H1 (cell line): ENCODE measurements around the gene CLMP. TPM values are rescaled to one million over a fixed set of nuclear protein-coding genes. Genes with fewer than 3 reads are reported as not detected.

Experiments used
- CTCF ChIA-PET: fragments of 300-600 bp; sonication (Branson Sonifier 250); formaldehyde crosslinking; loops from one replicate; lab custom pipeline; 2021; ENCODE audit not compliant: partially characterized antibody; lab: Charles Lee
- POLR2A ChIA-PET: fragments of 300-600 bp; sonication (Branson Sonifier 250); formaldehyde crosslinking; loops from one replicate; lab custom pipeline; 2021; ENCODE audit warnings: inconsistent platforms; ENCODE audit not compliant: partially characterized antibody; lab: Charles Lee
- DNase-seq, 2 experiments: peaks; one replicate each; pipeline versions ENCODE4 v3.0.0 to v3.0.0-alpha.2; 2010 to 2022; ENCODE audit warnings: low spot score in 2 of 2, low read depth in 1 of 2, mixed read lengths in 1 of 2
- FAIRE-seq: peaks from 2 replicates; lab custom pipeline; 2011; peaks lifted over from hg19 to GRCh38; lab: Jason Lieb, UNC
- H2AFZ ChIP-seq: 2 replicates; pipeline ENCODE4 v1.8.1; 2012; ENCODE audit warnings: low read length, inconsistent platforms
- H2AK5ac ChIP-seq: 2 replicates; pipeline ENCODE4 v1.6.1; 2013; ENCODE audit warnings: low read depth, low read length
- H2BK120ac ChIP-seq: replicated peaks from 2 replicates; pipeline ENCODE3; 2013; ENCODE audit warnings: low read depth, low read length, inconsistent platforms
- H2BK12ac ChIP-seq: 2 replicates; pipeline ENCODE4 v1.6.1; 2013; ENCODE audit warnings: low read depth, low read length
- H2BK15ac ChIP-seq: 2 replicates; pipeline ENCODE4 v1.6.1; 2013; ENCODE audit warnings: low read length
- H2BK20ac ChIP-seq: 2 replicates; pipeline ENCODE4 v1.6.1; 2013; ENCODE audit warnings: low read length
- H2BK5ac ChIP-seq: 2 replicates; pipeline ENCODE4 v1.6.1; 2013; ENCODE audit warnings: low read depth, low read length
- H3K14ac ChIP-seq: 2 replicates; pipeline ENCODE4 v1.6.1; 2013; ENCODE audit warnings: inconsistent platforms; ENCODE audit not compliant: insufficient read length
- H3K18ac ChIP-seq: 2 replicates; pipeline ENCODE4 v1.6.1; 2013; ENCODE audit warnings: low read length; ENCODE audit errors: extremely low read depth
- H3K23ac ChIP-seq: 2 replicates; pipeline ENCODE4 v1.6.1; 2013; ENCODE audit warnings: inconsistent platforms; ENCODE audit not compliant: insufficient read length
- H3K23me2 ChIP-seq: 2 replicates; pipeline ENCODE4 v1.6.1; 2013; ENCODE audit warnings: low read depth, low read length
- H3K27ac ChIP-seq: 2 replicates; pipeline ENCODE4 v1.6.1; 2011; ENCODE audit warnings: low read depth, low read length, inconsistent platforms
- H3K27me3 ChIP-seq, 4 experiments: replicated peaks in 1 of 4; 1 replicate in 1 of 4; 2 replicates in 3 of 4; pipeline versions ENCODE4 v1.6.1 to v1.8.1; 2011 to 2013; ENCODE audit warnings: low read length in 3 of 4, mild to moderate bottlenecking in 3 of 4, inconsistent platforms in 2 of 4, mixed read lengths in 2 of 4, moderate library complexity in 1 of 4; ENCODE audit not compliant: control insufficient read depth in 3 of 4, insufficient read depth in 3 of 4; ENCODE audit errors: extremely low read depth in 1 of 4
- H3K36me3 ChIP-seq, 4 experiments: 2 replicates each; pipeline versions ENCODE4 v1.6.1 to v1.8.1; 2011 to 2013; ENCODE audit warnings: mild to moderate bottlenecking in 4 of 4, low read length in 3 of 4, moderate library complexity in 2 of 4, control low read depth in 1 of 4, inconsistent platforms in 1 of 4; ENCODE audit not compliant: insufficient read depth in 4 of 4, control insufficient read depth in 2 of 4
- H3K4ac ChIP-seq: replicated peaks from 2 replicates; pipeline ENCODE3; 2013; ENCODE audit warnings: low read length, low read depth, mixed read lengths, inconsistent platforms; ENCODE audit not compliant: insufficient read length
- H3K4me1 ChIP-seq, 4 experiments: replicated peaks in 1 of 4; 1 replicate in 1 of 4; 2 replicates in 3 of 4; pipeline versions ENCODE4 v1.6.1 to v1.8.1; 2011 to 2013; ENCODE audit warnings: low read length in 3 of 4, inconsistent platforms in 2 of 4, mixed read lengths in 1 of 4; ENCODE audit not compliant: insufficient read depth in 4 of 4, control insufficient read depth in 3 of 4
- H3K4me2 ChIP-seq, 2 experiments: 2 replicates each; pipeline versions ENCODE4 v1.6.1 to v1.8.1; 2011 to 2013; ENCODE audit warnings: low read depth in 2 of 2, low read length in 2 of 2, control low read depth in 1 of 2, inconsistent platforms in 1 of 2, mild to moderate bottlenecking in 1 of 2; ENCODE audit not compliant: insufficient read depth in 1 of 2
- H3K4me3 ChIP-seq, 4 experiments: fragments of 200-600, 300-600 bp in 1 of 4; sonication (generic), shearing (Covaris generic), sonication (Bioruptor Twin) in 1 of 4; 2 replicates each; pipeline versions ENCODE4 v1.5.1 to v1.8.1; 2011 to 2016; ENCODE audit warnings: low read length in 4 of 4, low read depth in 3 of 4, control low read depth in 2 of 4, inconsistent platforms in 2 of 4, mild to moderate bottlenecking in 2 of 4, mixed read lengths in 1 of 4, moderate library complexity in 1 of 4; ENCODE audit not compliant: insufficient read depth in 2 of 4; ENCODE audit errors: extremely low read depth in 1 of 4
- H3K56ac ChIP-seq: replicated peaks from 2 replicates; pipeline ENCODE3; 2013; ENCODE audit warnings: low read depth, mild to moderate bottlenecking, mixed read lengths, low read length, inconsistent platforms; ENCODE audit not compliant: insufficient read length
- H3K79me1 ChIP-seq: 2 replicates; pipeline ENCODE4 v1.6.1; 2013; ENCODE audit warnings: low read depth, low read length, control low read depth
- H3K79me2 ChIP-seq, 2 experiments: 2 replicates each; pipeline versions ENCODE4 v1.6.1 to v1.8.1; 2012 to 2013; ENCODE audit warnings: low read length in 2 of 2, mild to moderate bottlenecking in 2 of 2, inconsistent platforms in 1 of 2; ENCODE audit not compliant: insufficient read depth in 2 of 2, control insufficient read depth in 1 of 2
- H3K9ac ChIP-seq, 4 experiments: replicated peaks in 1 of 4; 1 replicate in 1 of 4; 2 replicates in 3 of 4; pipeline versions ENCODE4 v1.6.1 to v1.8.1; 2011 to 2013; ENCODE audit warnings: low read depth in 3 of 4, low read length in 3 of 4, control low read depth in 2 of 4, mild to moderate bottlenecking in 2 of 4, moderate library complexity in 2 of 4, inconsistent platforms in 1 of 4; ENCODE audit errors: extremely low read depth in 1 of 4
- H3K9me3 ChIP-seq, 2 experiments: 2 replicates each; pipeline versions ENCODE4 v1.6.1 to v1.8.1; 2012 to 2013; ENCODE audit warnings: mild to moderate bottlenecking in 2 of 2, moderate library complexity in 2 of 2, control low read depth in 1 of 2, inconsistent platforms in 1 of 2, low read depth in 1 of 2, low read length in 1 of 2, mixed read lengths in 1 of 2; ENCODE audit not compliant: insufficient read depth in 2 of 2
- H4K20me1 ChIP-seq, 2 experiments: replicated peaks in 1 of 2; 2 replicates each; pipeline versions ENCODE3 to v1.8.1; 2011 to 2013; ENCODE audit warnings: inconsistent platforms in 2 of 2, low read length in 2 of 2, mild to moderate bottlenecking in 1 of 2; ENCODE audit not compliant: insufficient read depth in 2 of 2, control insufficient read depth in 1 of 2
- H4K5ac ChIP-seq: 2 replicates; pipeline ENCODE4 v1.6.1; 2013; ENCODE audit warnings: low read length, low read depth, mixed read lengths, inconsistent platforms; ENCODE audit not compliant: insufficient read length
- H4K8ac ChIP-seq: 2 replicates; pipeline ENCODE4 v1.8.0; 2013; ENCODE audit warnings: mild to moderate bottlenecking, moderate library complexity, low read length, inconsistent platforms; ENCODE audit not compliant: insufficient read depth; ENCODE audit errors: extremely low read depth
- H4K91ac ChIP-seq: replicated peaks from 2 replicates; pipeline ENCODE3; 2013; ENCODE audit warnings: low read length, mixed read lengths, inconsistent platforms; ENCODE audit not compliant: insufficient read length
- CBX8 ChIP-seq: fragments of 300-800, 300-1000 bp; sonication (generic); IDR thresholded peaks from 2 replicates; pipeline ENCODE4 v1.7.1; 2016; ENCODE audit warnings: low read depth, low read length, borderline replicate concordance
- CHD1 ChIP-seq: IDR thresholded peaks from 2 replicates; pipeline ENCODE4 v1.6.1; 2012; ENCODE audit warnings: low read depth, low read length, improper control_type of control experiment
- CHD2 ChIP-seq: IDR thresholded peaks from 2 replicates; pipeline ENCODE4 v1.6.1; 2012; ENCODE audit warnings: low read length, improper control_type of control experiment
- CREB1 ChIP-seq: IDR thresholded peaks from 2 replicates; pipeline ENCODE4 v1.6.1; 2012; ENCODE audit warnings: inconsistent platforms
- NANOG ChIP-seq: IDR thresholded peaks from 2 replicates; pipeline ENCODE4 v1.6.1; 2011; ENCODE audit warnings: low read length, low read depth, mild to moderate bottlenecking, inconsistent platforms; ENCODE audit not compliant: insufficient read depth, poor library complexity, severe bottlenecking
- PHF8 ChIP-seq: fragments of 200-600 bp; sonication (generic); conservative IDR thresholded peaks from 2 replicates; pipeline ENCODE4 v1.7.1; 2012; ENCODE audit warnings: low read depth, mild to moderate bottlenecking, inconsistent platforms, low read length, moderate library complexity
- RAD21 ChIP-seq, 2 experiments: IDR thresholded peaks in 1 of 2; conservative IDR thresholded peaks in 1 of 2; 2 replicates each; pipeline ENCODE4 v1.6.1; 2011; ENCODE audit warnings: low read depth in 2 of 2, low read length in 2 of 2, improper control_type of control experiment in 1 of 2, inconsistent platforms in 1 of 2, mild to moderate bottlenecking in 1 of 2, moderate library complexity in 1 of 2
- RFX5 ChIP-seq: IDR thresholded peaks from 2 replicates; pipeline ENCODE4 v1.6.1; 2011; ENCODE audit warnings: low read depth, low read length, improper control_type of control experiment, borderline replicate concordance
- SIN3A ChIP-seq, 2 experiments: IDR thresholded peaks in 1 of 2; conservative IDR thresholded peaks in 1 of 2; 2 replicates each; pipeline ENCODE4 v1.6.1; 2011 to 2012; ENCODE audit warnings: low read length in 2 of 2, improper control_type of control experiment in 1 of 2, low read depth in 1 of 2, mild to moderate bottlenecking in 1 of 2
- SIRT6 ChIP-seq: IDR thresholded peaks from one replicate; pipeline ENCODE4 v1.7.1; 2012; ENCODE audit warnings: low read length, inconsistent platforms
- SP1 ChIP-seq: IDR thresholded peaks from 2 replicates; pipeline ENCODE4 v1.6.1; 2011; ENCODE audit warnings: low read depth, low read length
- TAF7 ChIP-seq: optimal IDR thresholded peaks from 2 replicates; pipeline ENCODE3; 2011; ENCODE audit warnings: low read depth, mild to moderate bottlenecking, inconsistent platforms, low read length, moderate library complexity, borderline replicate concordance
- YY1 ChIP-seq: IDR thresholded peaks from 2 replicates; pipeline ENCODE4 v1.6.1; 2011; ENCODE audit warnings: low read depth, mild to moderate bottlenecking, low read length
- ZNF274 ChIP-seq: IDR thresholded peaks from 2 replicates; pipeline ENCODE4 v1.7.0; 2012; ENCODE audit warnings: low read length, borderline replicate concordance; ENCODE audit errors: extremely low read depth
- WGBS, 2 experiments: shearing (Covaris generic) in 1 of 2; methylation state at CpG; one replicate each; pipeline versions ENCODE4 v1.1.6 to v1.1.7; 2013 to 2015; ENCODE audit warnings: low lambda C conversion rate in 2 of 2, mixed read lengths in 2 of 2, inconsistent platforms in 1 of 2, low coverage in 1 of 2, missing lambda C conversion rate in 1 of 2; ENCODE audit not compliant: insufficient replicate concordance in 2 of 2, insufficient coverage in 1 of 2, insufficient read length in 1 of 2; ENCODE audit errors: extremely low coverage in 1 of 2, missing lambda C conversion rate in 1 of 2; 5-methylcytosine and 5-hydroxymethylcytosine counted together
- polyA plus RNA-seq, 7 experiments: library from polyadenylated mRNA; depleted of rRNA in 3 of 7; stranded (reverse) in 5 of 7; unstranded in 2 of 7; fragments of >200 nt in 5 of 7; fragments of 200-250 nt in 2 of 7; gene quantifications; 1 replicate in 5 of 7; 2 replicates in 1 of 7; 4 replicates in 1 of 7; pipeline versions ENCODE4 v1.2.1 to v1.2.3, GENCODE V29; 2011 to 2013; ENCODE audit warnings: missing spikeins in 2 of 7, mixed read lengths in 2 of 7
- total RNA-seq: library from RNA; stranded (reverse); fragmentation: NEBNext Ultra II Directional; extraction: Animal tissue kit (Norgen Biotek cat#: 25700); gene quantifications from 2 replicates; pipeline ENCODE4 v1.2.1, GENCODE V29; 2021

The CLMP gene
- total and polyA plus RNA-seq, 2 of the 8 experiments (the other 6 are each of a cell fraction or from before 2014, with no cell fraction given): 9.9 to 24.1 TPM

- Histone ChIP-seq H2BK20ac (no peak overlapping the region), H3K27me3 (no peaks in the 10 kb centered on the region), H3K23me2 (no peaks in the 10 kb centered on the region), H3K9ac (no peak overlapping the region), H3K4me2 (no peak overlapping the region), H3K9me3 (no peaks in the 10 kb centered on the region), H3K18ac (no peak overlapping the region), H3K4ac (no peak overlapping the region), H3K36me3 (no peaks in the 10 kb centered on the region), H3K4me1 (peaks cover 0 to 14% (median 9%) of the 10 kb centered on the region in 4 experiments; a peak in 4 of 7 replicates), H2BK15ac (0 out of 2 replicates have a peak overlapping the region, but pooled peaks have one; percentile 37), H2BK5ac (no peak overlapping the region), H4K20me1 (no peaks in the 10 kb centered on the region), H2AFZ (no peak overlapping the region), H3K79me2 (0 out of 4 replicates have a peak, but pooled peaks cover 0 to 8% of the 10 kb centered on the region in 2 experiments), H2BK120ac (no peak overlapping the region), H3K79me1 (no peaks in the 10 kb centered on the region; the same call in 1 of the 2 replicates), H3K27ac (no peak overlapping the region), H4K5ac (no peak overlapping the region), H4K8ac (no peak overlapping the region), H4K91ac (peak overlapping the region; percentile 54), H2BK12ac (peak overlapping the region; percentile 55; the same call in 1 of the 2 replicates), H3K14ac (no peak overlapping the region), H3K4me3 (no peak overlapping the region), H3K23ac (no peak overlapping the region), H3K56ac (no peak overlapping the region), H2AK5ac (0 out of 2 replicates have a peak overlapping the region, but pooled peaks have one; percentile 11)
- 93% methylated on average over 2 of the region's 2 CpGs; no CpG with 5 or more reads in 1 of the 2 experiments for WGBS, 2 experiments
- POLR2A ChIA-PET: interaction anchor here (0.7 to 3.7 kb wide), 3 partner anchors 8 to 12 kb away, joined by 3 to 18 read pairs (median 15); no protein-coding TSS in a partner anchor
- CTCF ChIA-PET: interaction anchor here (0.7 to 12.6 kb wide), 7 partner anchors 11 to 85 kb away, joined by 3 to 106 read pairs (median 3); no protein-coding TSS in a partner anchor
- DNase-seq: no peak
- no peak for FAIRE-seq
- TF ChIP-seq SIN3A (conservative IDR thresholded peaks at IDR 0.05 in 1 of 2, IDR thresholded peaks at IDR 0.05 in 1 of 2; ENCODE audit: low read depth in 1 of 2, low read length in 2 of 2) (no peak), YY1 (no peak), RFX5 (no peak), SIRT6 (no peak), NANOG (no peak), TAF7 (no peak), ZNF274 (no peak), CHD1 (no peak), CHD2 (no peak), SP1 (no peak), PHF8 (no peak), CREB1 (no peak), CBX8 (no peak), RAD21 (IDR thresholded peaks at IDR 0.05 in 1 of 2, conservative IDR thresholded peaks at IDR 0.05 in 1 of 2; ENCODE audit: low read depth in 2 of 2, low read length in 2 of 2) (no peak)
Observed at GRCh38 chr11:123176785-123177184, 18.3 kb downstream of the CLMP start.
